ENCODE results near the gene TEX2. TPM values are rescaled to one million over a fixed set of nuclear protein-coding genes. Genes with fewer than 3 reads are reported as not detected.

Gene TEX2
- total RNA-seq, 4 donors from 2014 or later, result 35.5 to 41.3 (median 36.9) TPM

- no peak for DNase-seq (ENCODE audit: low spot score in 2 of 2)
Measured at GRCh38 chr17:64300699-64300965, 37.6 kb upstream of the TEX2 start.

GRCh38 chr17:64297467-64298088 lies 34.5 kb upstream of the TEX2 start:
- DNase-seq (ENCODE audit: low spot score in 2 of 2), result no peak
- Histone ChIP-seq H3K9me3 (no peaks in the 10 kb centered on the region), H3K36me3 (no peaks in the 10 kb centered on the region), H3K4me1 (no peaks in the 10 kb centered on the region), H3K4me3 (no peak overlapping the region), H3K27me3 (no peaks in the 10 kb centered on the region), H3K27ac (no peak overlapping the region)
- TF ChIP-seq POLR2A (IDR thresholded peaks at IDR 0.05), result no peak
- no peak for TF ChIP-seq EP300 (IDR thresholded peaks at IDR 0.05)
- no peak for TF ChIP-seq POLR2AphosphoS5 (IDR thresholded peaks at IDR 0.05)
- no peak for TF ChIP-seq CTCF (IDR thresholded peaks at IDR 0.05)
- WGBS, result 94% methylated on average over 7 of the region's 8 CpGs

More at GRCh38 chr17:64300699-64300965, 37.6 kb upstream of the TEX2 start:
- H3K36me3 ChIP-seq, result no peaks in the 10 kb centered on the region
- H3K27me3 ChIP-seq, result no peaks in the 10 kb centered on the region
- 69% methylated on average over 8 of the region's 8 CpGs for WGBS
- TF ChIP-seq POLR2A (IDR thresholded peaks at IDR 0.05) (no peak), CTCF (IDR thresholded peaks at IDR 0.05) (no peak), POLR2AphosphoS5 (IDR thresholded peaks at IDR 0.05) (no peak), EP300 (IDR thresholded peaks at IDR 0.05) (no peak)
- no peak overlapping the region for H3K27ac ChIP-seq
- H3K4me3 ChIP-seq, result no peak overlapping the region
- H3K9me3 ChIP-seq, result no peaks in the 10 kb centered on the region
- no peaks in the 10 kb centered on the region for H3K4me1 ChIP-seq

- Histone ChIP-seq H3K4me3 (no peak overlapping the region), H3K4me1 (no peaks in the 10 kb centered on the region), H3K9me3 (peaks cover 4% of the 10 kb centered on the region), H3K36me3 (no peaks in the 10 kb centered on the region), H3K27me3 (no peaks in the 10 kb centered on the region), H3K27ac (no peak overlapping the region)
- TF ChIP-seq EP300 (IDR thresholded peaks at IDR 0.05) (no peak), CTCF (IDR thresholded peaks at IDR 0.05) (no peak), POLR2AphosphoS5 (IDR thresholded peaks at IDR 0.05) (no peak), POLR2A (IDR thresholded peaks at IDR 0.05) (no peak)
- DNase-seq (ENCODE audit: low spot score in 2 of 2), result no peak
- 89% methylated on average over 5 of the region's 5 CpGs for WGBS
Measured at GRCh38 chr17:64296246-64296645, 33.2 kb upstream of the TEX2 start.

- no peak for TF ChIP-seq POLR2A (IDR thresholded peaks at IDR 0.05)
- no peak for TF ChIP-seq POLR2AphosphoS5 (IDR thresholded peaks at IDR 0.05)
- TF ChIP-seq CTCF (IDR thresholded peaks at IDR 0.05), result no peak
- TF ChIP-seq EP300 (IDR thresholded peaks at IDR 0.05), result no peak
- Histone ChIP-seq H3K9me3 (peaks cover 7% of the 10 kb centered on the region), H3K4me1 (no peaks in the 10 kb centered on the region), H3K4me3 (no peak overlapping the region), H3K27me3 (no peaks in the 10 kb centered on the region), H3K27ac (no peak overlapping the region), H3K36me3 (no peaks in the 10 kb centered on the region)
- WGBS, result 96% methylated on average over 3 of the region's 3 CpGs
- no peak for DNase-seq (ENCODE audit: low spot score in 2 of 2)
Measured at GRCh38 chr17:64295146-64295545, 32.1 kb upstream of the TEX2 start.

- WGBS, result 83% methylated on average over 9 of the region's 9 CpGs
Measured at GRCh38 chr17:64291268-64291851, 28.3 kb upstream of the TEX2 start.

More at GRCh38 chr17:64291268-64291851, 28.3 kb upstream of the TEX2 start:
- no peak for TF ChIP-seq POLR2A (IDR thresholded peaks at IDR 0.05)
- no peak for TF ChIP-seq CTCF (IDR thresholded peaks at IDR 0.05)
- TF ChIP-seq EP300 (IDR thresholded peaks at IDR 0.05), result no peak
- no peak for TF ChIP-seq POLR2AphosphoS5 (IDR thresholded peaks at IDR 0.05)
- Histone ChIP-seq H3K4me3 (no peak overlapping the region), H3K27me3 (no peaks in the 10 kb centered on the region), H3K27ac (no peak overlapping the region), H3K9me3 (peaks cover 7% of the 10 kb centered on the region), H3K4me1 (no peaks in the 10 kb centered on the region), H3K36me3 (no peaks in the 10 kb centered on the region)
- no peak for DNase-seq (ENCODE audit: low spot score in 2 of 2)
